ENCODE measurements around the gene PSMG2. TPM values are rescaled to one million over a fixed set of nuclear protein-coding genes. Genes with fewer than 3 reads are reported as not detected.
"Not testable (repeated sequence)": the region's sequence is repeated elsewhere in the genome, so short reads cannot be mapped to it uniquely, and the experiment has no call there.

PSMG2 gene
- total RNA-seq, 2 donors from 2014 or later = 49.6 to 60.7 TPM

GRCh38 chr18:12742453-12742852 lies 39.6 kb downstream of the PSMG2 start:
- no peaks in the 10 kb centered on the region for H3K36me3 Mint-ChIP-seq (ENCODE audit: low read depth)
- DNase-seq (no peak), ATAC-seq (no peak)
- peaks cover 4% of the 10 kb centered on the region for H3K4me1 Mint-ChIP-seq
- H3K9me3 ChIP-seq (ENCODE audit: control insufficient read depth, low read length, poor library complexity, severe bottlenecking) = no peaks in the 10 kb centered on the region
- no peak overlapping the region for H3K4me3 Mint-ChIP-seq
- H3K27me3 Mint-ChIP-seq = no peaks in the 10 kb centered on the region
- no peak overlapping the region for H3K27ac Mint-ChIP-seq

DNA sequence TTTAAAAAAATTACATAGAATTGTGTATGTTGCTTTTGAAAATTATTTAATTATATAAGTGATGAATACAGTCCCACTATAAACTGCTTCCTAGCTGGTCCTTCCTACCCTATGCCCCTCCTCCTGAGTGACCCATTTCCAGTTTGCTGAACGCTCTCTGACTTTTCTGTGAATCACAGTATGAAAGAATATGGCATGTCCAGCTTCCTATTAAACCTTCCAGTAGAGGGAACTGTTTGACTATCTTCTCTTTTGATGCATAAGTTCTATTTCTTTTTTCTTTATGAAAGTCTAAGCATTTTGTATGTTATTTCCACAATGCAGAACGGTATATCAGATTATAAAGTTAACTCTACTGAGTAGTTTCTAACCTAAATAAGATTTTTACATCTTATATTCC lies 41.3 kb downstream of the PSMG2 start:
- peak; percentile 62 for ATAC-seq
- H3K4me1 Mint-ChIP-seq = peaks cover 7% of the 10 kb centered on the region
- peaks cover 1% of the 10 kb centered on the region for H3K27me3 Mint-ChIP-seq
- no peaks in the 10 kb centered on the region for H3K9me3 ChIP-seq (ENCODE audit: control insufficient read depth, low read length, poor library complexity, severe bottlenecking)
- H3K36me3 Mint-ChIP-seq (ENCODE audit: low read depth) = no peaks in the 10 kb centered on the region
- no peak overlapping the region for H3K27ac Mint-ChIP-seq
- no peak overlapping the region for H3K4me3 Mint-ChIP-seq
- DNase-seq = no peak

DNA sequence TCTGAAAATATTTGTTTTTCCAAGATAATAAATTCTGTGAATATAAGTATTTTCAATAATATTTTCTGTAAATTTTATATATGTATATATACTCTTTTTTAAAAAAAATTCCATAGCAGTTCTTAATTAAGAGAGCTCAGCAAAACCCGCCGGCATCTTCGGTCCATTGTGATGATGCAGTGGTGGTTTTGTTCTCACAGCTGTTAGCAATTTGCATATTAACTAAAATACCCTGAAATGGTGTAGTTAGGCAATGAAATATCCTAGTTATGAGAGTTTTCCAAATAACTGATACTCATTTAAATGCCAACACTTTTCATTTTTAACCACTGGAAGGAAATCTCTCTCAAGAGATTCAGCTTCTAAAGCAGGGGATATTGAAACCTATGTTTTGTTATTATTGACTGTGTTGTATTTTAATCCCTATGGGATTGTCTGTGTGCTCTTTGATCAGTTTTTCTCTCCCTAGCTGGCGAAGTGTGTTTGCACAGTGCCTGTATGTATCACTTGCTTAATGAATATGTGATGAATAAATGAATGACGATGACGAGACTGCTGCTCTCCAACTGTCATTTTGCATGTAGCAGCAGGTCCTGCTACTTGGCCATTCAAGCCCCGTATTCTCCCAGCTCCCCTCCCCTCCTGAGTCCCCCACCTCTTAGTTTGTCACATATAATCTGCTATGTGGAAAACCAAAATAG lies 42.4 kb downstream of the PSMG2 start:
- Mint-ChIP-seq H3K27me3 (peaks cover 5% of the 10 kb centered on the region), H3K4me3 (no peak overlapping the region), H3K27ac (no peak overlapping the region), H3K36me3 (ENCODE audit: low read depth) (no peaks in the 10 kb centered on the region), H3K4me1 (peaks cover 13% of the 10 kb centered on the region)
- no peak for ATAC-seq
- no peaks in the 10 kb centered on the region for H3K9me3 ChIP-seq (ENCODE audit: control insufficient read depth, low read length, poor library complexity, severe bottlenecking)
- no peak for DNase-seq

DNA sequence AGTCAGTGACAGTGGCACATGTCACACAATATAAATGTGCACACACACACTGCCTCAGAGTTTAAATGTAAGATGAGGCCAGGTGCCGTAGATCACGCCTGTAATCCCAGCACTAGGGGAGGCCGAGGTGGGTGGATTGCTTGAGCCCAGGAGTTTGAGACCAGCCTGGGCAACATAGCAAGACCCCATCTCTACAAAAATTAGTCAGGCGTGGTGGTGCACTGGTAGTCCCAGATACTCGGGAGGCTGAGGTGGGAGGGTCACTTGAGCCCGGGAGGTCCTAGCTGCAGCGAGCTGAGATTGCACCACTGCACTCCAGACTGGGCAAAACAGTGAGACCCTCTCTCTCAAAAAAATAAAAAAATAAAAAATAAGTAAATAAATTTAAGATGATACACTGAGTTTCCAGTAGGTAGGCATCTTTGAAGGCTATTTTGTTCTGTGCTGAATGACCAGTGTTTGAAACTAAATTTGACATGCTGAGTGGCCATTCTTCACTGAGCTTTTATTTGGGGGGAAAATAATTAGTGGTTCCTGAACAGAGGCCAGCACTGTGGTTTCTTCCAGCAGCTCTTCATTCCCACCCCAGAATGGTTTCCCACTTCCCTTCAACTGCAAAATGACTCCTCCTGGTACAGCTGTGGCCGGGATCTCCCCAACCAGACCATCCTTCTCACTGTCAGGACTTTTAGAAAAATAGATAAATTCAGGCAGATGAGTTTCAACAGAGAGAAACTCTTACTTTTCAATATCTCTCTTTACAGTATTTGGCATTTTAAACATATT lies 44.9 kb downstream of the PSMG2 start:
- Mint-ChIP-seq H3K27ac (no peak overlapping the region), H3K27me3 (peaks cover 5% of the 10 kb centered on the region), H3K36me3 (ENCODE audit: low read depth) (no peaks in the 10 kb centered on the region), H3K4me1 (peaks cover 13% of the 10 kb centered on the region), H3K4me3 (no peak overlapping the region)
- DNase-seq (no peak), ATAC-seq (no peak)
- no peaks in the 10 kb centered on the region for H3K9me3 ChIP-seq (ENCODE audit: control insufficient read depth, low read length, poor library complexity, severe bottlenecking)

DNA sequence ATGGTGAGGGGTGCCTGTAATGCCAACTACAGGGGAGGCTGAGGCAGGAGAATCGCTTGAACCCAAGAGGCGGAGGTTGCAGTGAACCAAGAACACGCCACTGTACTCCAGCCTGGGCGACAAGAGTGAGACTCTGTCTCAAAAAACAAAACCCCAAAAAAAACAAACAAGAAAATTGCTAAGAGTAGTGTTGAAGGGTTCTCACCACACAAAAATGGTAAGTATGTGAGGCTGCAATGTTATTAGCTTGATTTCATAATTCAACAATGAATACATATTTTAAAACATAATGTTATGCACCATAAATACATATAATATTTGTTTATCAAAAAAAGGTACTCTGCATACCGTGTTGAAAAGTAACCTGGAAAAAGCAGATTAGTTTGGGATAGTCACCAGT lies 45.8 kb downstream of the PSMG2 start:
- Mint-ChIP-seq H3K4me3 (no peak overlapping the region), H3K27me3 (peaks cover 5% of the 10 kb centered on the region), H3K4me1 (peaks cover 13% of the 10 kb centered on the region), H3K27ac (no peak overlapping the region), H3K36me3 (ENCODE audit: low read depth) (no peaks in the 10 kb centered on the region)
- no peak for DNase-seq
- no peak for ATAC-seq
- no peaks in the 10 kb centered on the region for H3K9me3 ChIP-seq (ENCODE audit: control insufficient read depth, low read length, poor library complexity, severe bottlenecking)

GRCh38 chr18:12749121-12749520 lies 46.3 kb downstream of the PSMG2 start:
- Mint-ChIP-seq H3K4me1 (peaks cover 11% of the 10 kb centered on the region), H3K4me3 (no peak overlapping the region), H3K27ac (no peak overlapping the region), H3K36me3 (ENCODE audit: low read depth) (no peaks in the 10 kb centered on the region), H3K27me3 (peaks cover 5% of the 10 kb centered on the region)
- no peak for DNase-seq
- H3K9me3 ChIP-seq (ENCODE audit: control insufficient read depth, low read length, poor library complexity, severe bottlenecking) = no peaks in the 10 kb centered on the region
- ATAC-seq = no peak

GRCh38 chr18:12750076-12750714 lies 47.4 kb downstream of the PSMG2 start:
- no peaks in the 10 kb centered on the region for H3K9me3 ChIP-seq (ENCODE audit: control insufficient read depth, low read length, poor library complexity, severe bottlenecking)
- H3K4me3 Mint-ChIP-seq = no peak overlapping the region
- no peaks in the 10 kb centered on the region for H3K36me3 Mint-ChIP-seq (ENCODE audit: low read depth)
- DNase-seq = no peak
- ATAC-seq = no peak
- H3K27ac Mint-ChIP-seq = peak overlapping the region; percentile 21
- H3K27me3 Mint-ChIP-seq = peaks cover 5% of the 10 kb centered on the region
- H3K4me1 Mint-ChIP-seq = peaks cover 12% of the 10 kb centered on the region

DNA sequence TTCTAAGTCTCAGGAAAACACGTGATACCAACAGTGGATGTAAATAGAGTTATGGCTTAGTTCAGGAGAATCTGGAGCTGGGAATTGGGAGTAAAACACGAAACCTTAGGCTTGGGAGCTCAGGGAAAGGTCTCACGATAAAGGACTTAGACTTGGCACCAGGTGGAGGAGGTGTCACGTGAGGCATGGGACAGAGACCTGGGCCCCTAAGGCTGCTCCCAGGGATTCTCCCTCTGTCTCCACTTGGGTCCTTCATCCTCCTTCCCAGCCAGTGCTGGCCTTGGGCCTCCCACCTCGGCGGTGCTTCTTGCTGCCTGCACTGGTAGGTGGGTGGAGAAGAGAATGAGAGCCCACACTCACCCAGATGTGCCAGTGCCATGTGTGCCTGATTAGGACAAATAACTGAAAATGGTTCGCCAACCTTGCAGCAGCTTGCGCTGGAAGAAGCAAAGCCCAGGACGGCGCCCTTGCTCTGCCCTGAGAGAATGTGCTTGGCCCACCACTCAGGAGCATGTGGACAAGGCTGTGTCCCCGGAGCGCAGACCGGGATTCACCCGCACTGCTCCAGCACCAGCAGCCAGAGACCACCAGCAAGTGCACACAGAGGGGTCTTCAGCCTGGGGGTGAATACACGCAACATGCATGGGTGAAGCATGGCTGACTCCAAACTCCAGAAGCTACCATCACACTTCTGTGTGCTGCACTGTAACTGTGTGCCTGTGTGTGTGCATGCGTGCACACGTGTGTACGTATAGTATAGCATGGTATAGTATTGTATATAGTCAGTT lies 48.1 kb downstream of the PSMG2 start:
- Mint-ChIP-seq H3K36me3 (ENCODE audit: low read depth) (no peaks in the 10 kb centered on the region), H3K27me3 (peaks cover 5% of the 10 kb centered on the region), H3K27ac (no peak overlapping the region), H3K4me1 (peaks cover 12% of the 10 kb centered on the region), H3K4me3 (no peak overlapping the region)
- no peak for ATAC-seq
- H3K9me3 ChIP-seq (ENCODE audit: control insufficient read depth, low read length, poor library complexity, severe bottlenecking) = no peaks in the 10 kb centered on the region
- no peak for DNase-seq

GRCh38 chr18:12751503-12751884 lies 48.7 kb downstream of the PSMG2 start:
- Mint-ChIP-seq H3K27ac (no peak overlapping the region), H3K36me3 (ENCODE audit: low read depth) (no peaks in the 10 kb centered on the region), H3K4me3 (no peak overlapping the region), H3K27me3 (peaks cover 5% of the 10 kb centered on the region), H3K4me1 (peaks cover 12% of the 10 kb centered on the region)
- ATAC-seq = no peak
- no peaks in the 10 kb centered on the region for H3K9me3 ChIP-seq (ENCODE audit: control insufficient read depth, low read length, poor library complexity, severe bottlenecking)
- DNase-seq = no peak

DNA sequence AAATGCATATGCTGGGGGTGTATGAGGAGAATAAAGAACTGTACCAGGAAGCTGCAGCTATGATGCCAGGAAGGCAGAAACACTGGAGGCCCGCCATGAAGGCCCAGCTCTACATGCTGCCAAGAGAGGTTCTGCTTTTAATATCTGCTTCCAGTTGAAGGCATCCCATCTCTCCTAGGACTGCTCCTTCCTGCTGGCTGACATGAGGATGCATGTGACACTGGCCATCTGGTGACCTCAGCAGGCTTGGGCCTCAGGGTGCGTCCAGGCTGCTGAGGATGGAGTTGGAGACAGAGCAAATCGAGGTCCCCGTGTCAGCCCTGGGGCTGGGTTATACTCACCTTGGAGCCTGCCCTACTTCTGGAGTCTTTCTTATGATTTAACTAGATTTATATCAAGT lies 49.0 kb downstream of the PSMG2 start:
- H3K27me3 Mint-ChIP-seq = peaks cover 5% of the 10 kb centered on the region
- ATAC-seq = no peak
- peaks cover 12% of the 10 kb centered on the region for H3K4me1 Mint-ChIP-seq
- no peaks in the 10 kb centered on the region for H3K9me3 ChIP-seq (ENCODE audit: control insufficient read depth, low read length, poor library complexity, severe bottlenecking)
- DNase-seq = no peak
- no peaks in the 10 kb centered on the region for H3K36me3 Mint-ChIP-seq (ENCODE audit: low read depth)
- H3K4me3 Mint-ChIP-seq = no peak overlapping the region
- H3K27ac Mint-ChIP-seq = no peak overlapping the region

DNA sequence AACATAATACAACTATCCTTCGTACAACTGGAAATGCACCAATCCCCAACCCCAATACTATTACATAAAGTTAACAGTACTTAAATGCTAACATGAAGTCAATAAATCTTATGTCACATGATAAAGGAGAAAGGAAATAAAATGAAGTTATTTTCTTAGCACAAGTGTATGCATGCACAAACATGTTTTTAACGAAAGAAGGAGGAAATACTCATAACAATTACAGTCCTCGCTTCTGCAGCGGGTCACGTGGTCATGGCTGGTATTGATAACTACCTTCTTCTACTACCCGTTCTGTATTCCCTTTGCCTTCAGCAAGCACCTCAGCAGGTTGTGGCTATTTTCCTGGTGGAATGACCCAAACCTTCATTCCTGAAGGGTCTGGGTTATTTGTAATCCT lies 51.7 kb downstream of the PSMG2 start:
- ATAC-seq (no peak), DNase-seq (no peak)
- no peaks in the 10 kb centered on the region for H3K27me3 Mint-ChIP-seq
- no peak overlapping the region for H3K4me3 Mint-ChIP-seq
- no peak overlapping the region for H3K27ac Mint-ChIP-seq
- H3K4me1 Mint-ChIP-seq = peaks cover 5% of the 10 kb centered on the region
- no peaks in the 10 kb centered on the region for H3K36me3 Mint-ChIP-seq (ENCODE audit: low read depth)
- no peaks in the 10 kb centered on the region for H3K9me3 ChIP-seq (ENCODE audit: control insufficient read depth, low read length, poor library complexity, severe bottlenecking)

GRCh38 chr18:12755606-12756005 lies 52.8 kb downstream of the PSMG2 start:
- H3K27me3 Mint-ChIP-seq; H3K27ac Mint-ChIP-seq; H3K9me3 ChIP-seq (ENCODE audit: control insufficient read depth, low read length, poor library complexity, severe bottlenecking); H3K4me1 Mint-ChIP-seq; DNase-seq; ATAC-seq; H3K36me3 Mint-ChIP-seq (ENCODE audit: low read depth); H3K4me3 Mint-ChIP-seq: not testable (repeated sequence)

- not testable (repeated sequence) for DNase-seq; H3K9me3 ChIP-seq (ENCODE audit: control insufficient read depth, low read length, poor library complexity, severe bottlenecking); H3K36me3 Mint-ChIP-seq (ENCODE audit: low read depth); H3K27ac Mint-ChIP-seq; H3K4me1 Mint-ChIP-seq; ATAC-seq; H3K4me3 Mint-ChIP-seq; H3K27me3 Mint-ChIP-seq
Observed at GRCh38 chr18:12756619-12757239, 53.9 kb downstream of the PSMG2 start.
